GM21825 (cell line): Measurements from ENCODE around the gene C5orf52.
"Not testable (repeated sequence)": the region's sequence is repeated elsewhere in the genome, so short reads cannot be mapped to it uniquely, and the experiment has no call there.

ENCODE experiments used
- ATAC-seq: cut with Tn5 transposase; IDR thresholded peaks from one replicate; pipeline ENCODE4 v1.9.1; 2021; ENCODE audit warnings: mild to moderate bottlenecking, moderate library complexity; ENCODE audit not compliant: unreplicated experiment

The C5orf52 gene

GRCh38 chr5:157719245-157719644 lies 47.9 kb downstream of the C5orf52 start:
- ATAC-seq, result no peak

- ATAC-seq, result no peak
Observed at GRCh38 chr5:157721159-157721558, 49.8 kb downstream of the C5orf52 start.

- not testable (repeated sequence) for ATAC-seq
Observed at GRCh38 chr5:157722895-157723294, 51.6 kb downstream of the C5orf52 start.

GRCh38 chr5:157726607-157727006 lies 55.3 kb downstream of the C5orf52 start:
- not testable (repeated sequence) for ATAC-seq

GRCh38 chr5:157727858-157728257 lies 56.5 kb downstream of the C5orf52 start:
- ATAC-seq, result not testable (repeated sequence)
